HUDEP-2 (cell line): ENCODE measurements around the gene CCL14.
"Not testable (repeated sequence)": the region's sequence is repeated elsewhere in the genome, so short reads cannot be mapped to it uniquely, and the experiment has no call there.

Source experiments
- DNase-seq, 76 experiments: peaks; one replicate each; lab custom pipeline; 2025; ENCODE audit not compliant: unreplicated experiment in 76 of 76; lab: John Stamatoyannopoulos, UW

Gene CCL14

GRCh38 chr17:35995346-35995745 is 8.8 kb upstream of the CCL14 start:
- DNase-seq = not testable (repeated sequence)

- DNase-seq = no peak
Measured at GRCh38 chr17:35991075-35991474, 4.5 kb upstream of the CCL14 start.

- no peak for DNase-seq
Measured at GRCh38 chr17:35988164-35988563, 1.6 kb upstream of the CCL14 start.

DNA sequence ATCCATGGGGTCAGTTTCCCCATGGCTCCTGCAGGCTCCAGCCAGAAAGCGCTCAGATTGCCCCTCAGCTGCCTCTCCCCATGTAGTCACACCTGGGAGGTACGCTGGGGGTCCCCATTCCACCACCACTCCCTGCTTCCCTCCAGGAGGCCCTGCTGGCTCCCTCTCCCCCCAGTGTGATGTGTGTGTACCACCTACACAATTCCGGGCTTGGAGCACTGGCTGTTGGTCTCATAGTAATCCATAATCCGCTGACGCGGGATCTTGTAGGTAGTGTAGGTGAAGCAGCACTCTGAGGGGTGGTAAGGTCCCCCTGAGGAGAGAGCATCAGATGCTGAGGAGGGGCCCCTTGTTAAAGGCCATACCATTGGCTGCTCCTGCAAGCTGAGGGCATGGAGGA is 2.4 kb downstream of the CCL14 start:
- DNase-seq = no peak

GRCh38 chr17:35982409-35983191 is 3.9 kb downstream of the CCL14 start:
- no peak for DNase-seq

- DNase-seq = peak in 8 of 76 experiments; percentile 2 to 22 (median 7)
Measured at GRCh38 chr17:35981908-35982330, 4.6 kb downstream of the CCL14 start.

GRCh38 chr17:35981246-35981645 is 5.3 kb downstream of the CCL14 start, which contains the start of gene CCL16:
TSS of gene CCL16 (minus strand) at chr17:35981497. CDS start at chr17:35981420, 77 bp downstream.
- DNase-seq = no peak

GRCh38 chr17:35978346-35978745 is 8.2 kb downstream of the CCL14 start:
- DNase-seq = no peak

- DNase-seq = no peak
Measured at GRCh38 chr17:35977509-35977908, 9.0 kb downstream of the CCL14 start.

DNA sequence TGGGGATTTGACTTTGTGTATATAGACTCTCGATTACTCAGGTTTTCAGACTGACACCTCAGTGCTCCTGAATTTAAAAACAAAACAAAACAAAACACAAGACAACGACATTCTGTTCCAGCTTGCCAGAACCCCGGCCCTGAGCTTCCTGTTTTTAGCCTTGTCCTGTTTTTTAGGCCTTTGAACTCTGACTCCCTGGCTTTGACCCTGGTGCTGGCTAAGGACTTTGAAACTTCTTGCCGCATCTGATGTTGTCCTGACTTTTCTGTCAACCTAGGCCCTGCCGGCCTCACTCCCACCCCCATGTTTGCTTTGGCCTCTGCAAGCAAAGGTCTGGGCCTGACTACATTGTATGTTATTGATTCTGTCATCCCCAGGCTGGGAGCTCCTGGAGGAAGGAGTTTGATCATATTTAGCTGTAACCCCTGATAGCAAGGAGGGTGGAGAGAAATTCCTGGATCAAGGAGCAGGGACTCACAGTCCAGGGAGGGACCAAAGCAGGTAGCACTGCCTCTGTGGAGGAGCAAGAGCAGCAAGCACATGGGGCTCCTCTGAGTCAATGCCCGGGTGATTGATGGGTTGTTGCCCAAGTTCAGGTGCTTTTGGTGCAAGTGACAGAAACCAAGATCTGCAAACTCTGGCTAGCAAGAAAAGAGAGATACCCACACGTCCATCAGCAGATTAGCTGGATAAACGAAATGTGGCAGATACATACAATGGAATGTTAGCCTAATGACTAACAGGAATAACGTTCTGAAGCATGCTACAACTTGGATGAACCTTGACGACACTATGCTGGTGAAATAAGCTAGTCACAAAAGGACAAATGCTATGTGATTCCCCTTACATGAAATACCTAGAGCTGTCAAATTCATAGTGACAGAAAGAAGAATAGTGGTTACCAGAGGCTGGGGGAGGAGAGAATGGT is 12.9 kb downstream of the CCL14 start:
- no peak for DNase-seq

DNA sequence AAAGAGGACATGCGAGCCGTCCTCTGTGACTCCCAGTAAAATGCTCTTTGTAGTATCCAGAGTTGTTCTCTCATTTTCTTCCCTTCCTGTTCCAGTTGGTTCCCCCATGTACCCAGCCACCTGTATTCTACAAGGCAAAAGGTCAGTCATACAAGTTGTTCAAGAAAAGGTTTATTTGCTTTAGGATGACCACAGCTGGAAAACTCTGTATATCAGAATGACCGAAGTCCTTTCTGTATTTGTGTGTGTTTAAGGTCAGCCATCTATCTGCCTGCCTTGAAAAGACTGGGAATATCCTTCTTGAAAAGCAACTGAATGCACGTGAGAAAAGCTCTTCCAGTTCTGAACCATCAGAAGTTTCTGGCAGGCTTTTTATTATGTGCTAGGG is 13.6 kb downstream of the CCL14 start:
- no peak for DNase-seq

- DNase-seq = no peak
Measured at GRCh38 chr17:35972535-35972934, 14.0 kb downstream of the CCL14 start.

DNA sequence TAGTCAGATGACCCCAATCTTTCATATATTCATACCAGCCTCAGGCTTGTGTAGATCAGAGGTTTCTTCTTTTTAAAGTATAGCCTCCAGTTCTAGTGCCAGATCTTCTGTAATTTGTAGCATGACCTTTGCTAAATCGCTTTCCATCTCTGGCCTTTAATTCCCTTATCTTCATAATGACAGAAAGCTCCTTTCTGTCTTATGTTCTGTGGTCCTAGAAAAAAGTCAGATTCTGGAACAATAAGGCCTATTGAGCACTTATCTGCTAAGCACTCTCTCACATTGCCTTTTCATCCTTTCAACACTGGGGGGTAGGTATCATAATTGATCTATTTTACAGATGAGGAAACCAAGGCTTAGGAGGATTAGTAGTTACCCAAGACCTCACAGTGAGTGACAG is 14.5 kb downstream of the CCL14 start:
- DNase-seq = no peak

- peak in 56 of 76 experiments; percentile 2 to 71 (median 39) for DNase-seq
Measured at GRCh38 chr17:35969558-35970380, 16.8 kb downstream of the CCL14 start.

DNA sequence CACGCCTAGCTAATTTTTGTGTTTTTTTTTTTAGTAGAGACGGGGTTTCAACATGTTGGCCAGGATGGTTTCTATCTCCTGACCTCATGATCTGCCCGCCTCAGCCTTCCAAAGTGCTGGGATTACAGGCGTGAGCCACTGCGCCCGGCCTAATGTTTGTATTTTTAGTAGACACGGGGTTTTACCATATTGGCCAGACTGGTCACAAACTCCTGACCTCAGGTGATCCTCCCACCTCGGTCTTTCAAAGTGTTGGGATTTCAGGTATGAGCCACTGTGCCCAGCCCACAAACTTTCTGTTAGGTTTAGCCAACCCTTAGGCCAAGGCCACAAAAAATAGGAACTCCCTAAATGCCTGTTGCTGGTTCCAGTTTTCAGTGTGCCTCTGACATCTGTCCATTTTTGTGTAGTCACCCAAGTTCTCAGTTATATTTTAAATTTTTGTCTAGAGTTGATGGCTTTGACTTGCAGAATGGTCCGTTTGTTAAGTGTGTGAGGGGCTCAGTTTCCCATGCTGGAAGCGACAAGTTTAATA is 17.9 kb downstream of the CCL14 start:
- DNase-seq = no peak

- DNase-seq = no peak
Measured at GRCh38 chr17:35965272-35965671, 21.3 kb downstream of the CCL14 start.

- no peak for DNase-seq
Measured at GRCh38 chr17:35963663-35964062, 22.9 kb downstream of the CCL14 start.

- no peak for DNase-seq
Measured at GRCh38 chr17:35953720-35954119, 32.8 kb downstream of the CCL14 start.

DNA sequence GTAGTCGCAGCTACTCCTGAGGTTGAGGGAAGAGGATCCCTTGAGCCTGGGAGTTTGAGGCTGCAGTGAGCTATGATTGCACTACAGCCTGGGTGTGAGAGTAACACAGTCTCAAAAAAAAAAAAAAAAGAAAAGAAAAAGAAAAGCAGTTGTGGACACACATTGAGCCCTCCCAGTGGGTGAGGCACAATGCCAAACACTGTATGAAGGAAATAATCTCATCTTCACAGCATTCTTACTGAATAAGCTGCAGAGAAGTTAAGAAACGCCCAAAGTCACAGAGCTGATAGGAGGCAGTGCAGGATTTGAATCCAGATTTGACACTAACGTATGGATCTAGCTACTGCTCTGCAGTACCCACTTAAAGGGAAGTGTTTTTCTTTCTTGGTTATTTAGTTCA is 37.1 kb downstream of the CCL14 start:
- peak in 5 of 76 experiments; percentile 2 to 24 (median 10) for DNase-seq

- no peak for DNase-seq
Measured at GRCh38 chr17:35948092-35948491, 38.4 kb downstream of the CCL14 start.
